Endothelial cell of umbilical vein (primary cell): Measurements from ENCODE around the gene KCNG2. TPM values are rescaled to one million over a fixed set of nuclear protein-coding genes. Genes with fewer than 3 reads are reported as not detected.

Experiments used
- BruUV-seq: library from RNA; stranded (reverse); fragments of 400-500 nt; replicated peaks from 2 replicates; lab custom pipeline; 2021; lab: Mats Ljungman, UMichigan
- CTCF ChIA-PET: fragments of 300-600, 350-600 bp; sonication (Branson Sonifier 250); formaldehyde crosslinking; loops from one replicate; lab custom pipeline; 2021; ENCODE audit warnings: antibody characterized with exemption, inconsistent platforms; lab: Charles Lee
- POLR2A ChIA-PET: fragments of 300-600, 350-600 bp; sonication (Branson Sonifier 250); formaldehyde crosslinking; loops from one replicate; lab custom pipeline; 2021; ENCODE audit warnings: antibody characterized with exemption, inconsistent platforms; lab: Charles Lee
- DNase-seq: peaks from one replicate; pipeline ENCODE4 v3.0.0-alpha.2; 2011; ENCODE audit warnings: low read depth, low spot score
- FAIRE-seq: peaks from 2 replicates; lab custom pipeline; 2011; peaks lifted over from hg19 to GRCh38; lab: Jason Lieb, UNC
- H2AFZ ChIP-seq: 2 replicates; pipeline ENCODE4 v1.6.0; 2012; ENCODE audit warnings: low read depth, low read length, control low read depth, inconsistent platforms
- H3K27ac ChIP-seq: 2 replicates; pipeline ENCODE4 v1.5.1; 2011; ENCODE audit warnings: low read depth, mild to moderate bottlenecking, control low read depth, low read length, moderate library complexity; ENCODE audit not compliant: insufficient read depth
- H3K27me3 ChIP-seq, 2 experiments: 2 replicates each; pipeline versions ENCODE4 v1.6.0 to v1.6.1; 2011; ENCODE audit warnings: low read length in 2 of 2, mixed read lengths in 1 of 2; ENCODE audit not compliant: control insufficient read depth in 2 of 2, insufficient read depth in 2 of 2
- H3K36me3 ChIP-seq, 2 experiments: 2 replicates in 1 of 2; 3 replicates in 1 of 2; pipeline ENCODE4 v1.5.1; 2011; ENCODE audit warnings: low read length in 2 of 2, mild to moderate bottlenecking in 1 of 2, moderate library complexity in 1 of 2; ENCODE audit not compliant: control insufficient read depth in 2 of 2, insufficient read depth in 2 of 2; ENCODE audit errors: extremely low read depth in 1 of 2
- H3K4me1 ChIP-seq: 3 replicates; pipeline ENCODE4 v1.5.1; 2011; ENCODE audit warnings: mild to moderate bottlenecking, low read length; ENCODE audit not compliant: control insufficient read depth, insufficient read depth; ENCODE audit errors: extremely low read depth
- H3K4me2 ChIP-seq: 2 replicates; pipeline ENCODE4 v1.6.1; 2011; ENCODE audit warnings: low read length, control low read depth, mixed read lengths; ENCODE audit not compliant: insufficient read depth
- H3K4me3 ChIP-seq, 3 experiments: fragments of 200-600 bp in 1 of 3; sonication (generic), shearing (Covaris generic) in 1 of 3; replicated peaks in 1 of 3; 2 replicates each; pipeline ENCODE4 v1.5.1; 2011 to 2016; ENCODE audit warnings: control low read depth in 3 of 3, low read length in 3 of 3, mild to moderate bottlenecking in 2 of 3, inconsistent platforms in 1 of 3, low read depth in 1 of 3, moderate library complexity in 1 of 3; ENCODE audit not compliant: insufficient read depth in 1 of 3
- H3K79me2 ChIP-seq: 2 replicates; pipeline ENCODE4 v1.6.0; 2012; ENCODE audit warnings: low read length, inconsistent platforms; ENCODE audit not compliant: control insufficient read depth, insufficient read depth
- H3K9ac ChIP-seq: replicated peaks from 2 replicates; pipeline ENCODE3; 2011; ENCODE audit warnings: low read length, control low read depth; ENCODE audit not compliant: insufficient read depth; ENCODE audit errors: extremely low read depth
- H3K9me1 ChIP-seq: replicated peaks from 3 replicates; pipeline ENCODE4 v1.6.0; 2011; ENCODE audit warnings: mild to moderate bottlenecking, low read length; ENCODE audit not compliant: control insufficient read depth, insufficient read depth; ENCODE audit errors: extremely low read depth
- H3K9me3 ChIP-seq: replicated peaks from 2 replicates; pipeline ENCODE4 v1.5.1; 2012; ENCODE audit warnings: low read length, inconsistent platforms; ENCODE audit not compliant: control insufficient read depth, insufficient read depth
- H4K20me1 ChIP-seq: replicated peaks from 2 replicates; pipeline ENCODE3; 2011; ENCODE audit warnings: mild to moderate bottlenecking, low read length; ENCODE audit not compliant: control insufficient read depth, insufficient read depth; ENCODE audit errors: extremely low read depth
- CTCF ChIP-seq, 2 donors: IDR thresholded peaks; 1 replicate in 1 of 2; 2 replicates in 1 of 2; pipeline ENCODE4 v1.5.1; 2011; ENCODE audit warnings: low read length in 2 of 2, mild to moderate bottlenecking in 2 of 2, moderate library complexity in 2 of 2, control low read depth in 1 of 2, inconsistent platforms in 1 of 2, low read depth in 1 of 2; ENCODE audit not compliant: insufficient read depth in 1 of 2; ENCODE audit errors: extremely low read depth in 1 of 2
- EZH2 ChIP-seq: IDR thresholded peaks from 2 replicates; pipeline ENCODE4 v1.6.1; 2012; ENCODE audit warnings: borderline replicate concordance, low read depth, mild to moderate bottlenecking, moderate library complexity, low read length, inconsistent platforms; ENCODE audit not compliant: severe bottlenecking
- FOS ChIP-seq: IDR thresholded peaks from 2 replicates; pipeline ENCODE4 v1.6.1; 2011; ENCODE audit warnings: mild to moderate bottlenecking, low read length, moderate library complexity, borderline replicate concordance; ENCODE audit not compliant: insufficient read depth
- GATA2 ChIP-seq: IDR thresholded peaks from 2 replicates; pipeline ENCODE4 v1.7.0; 2011; ENCODE audit warnings: low read depth, mild to moderate bottlenecking, moderate library complexity, mixed read lengths, low read length; ENCODE audit not compliant: insufficient read length, insufficient read depth
- JUN ChIP-seq: IDR thresholded peaks from 2 replicates; pipeline ENCODE4 v1.6.1; 2011; ENCODE audit warnings: borderline replicate concordance, low read depth; ENCODE audit not compliant: insufficient read length, insufficient read depth
- MAX ChIP-seq: IDR thresholded peaks from 2 replicates; pipeline ENCODE4 v1.6.1; 2011; ENCODE audit not compliant: insufficient read depth, insufficient read length
- MYC ChIP-seq: IDR thresholded peaks from one replicate; pipeline ENCODE4 v1.6.1; 2011; ENCODE audit warnings: mild to moderate bottlenecking, low read depth, low read length
- POLR2A ChIP-seq: IDR thresholded peaks from 2 replicates; pipeline ENCODE4 v1.6.1; 2012; ENCODE audit warnings: low read depth, mild to moderate bottlenecking, control low read depth, low read length
- POLR2AphosphoS5 ChIP-seq: IDR thresholded peaks from 2 replicates; pipeline ENCODE4 v1.6.1; 2012; ENCODE audit warnings: low read depth, mild to moderate bottlenecking, control low read depth, low read length, moderate library complexity; ENCODE audit not compliant: insufficient read depth
- dilution Hi-C: fragments of 300-500 bp; cut with MboI; formaldehyde crosslinking; loops from one replicate; pipeline ENCODE4 v1.15.0; 2019; ENCODE audit warnings: low sequenced_read_pairs; ENCODE audit not compliant: extremely low pct_ligation_motif_present
- intact Hi-C: fragments of 100-400 bp; cut with micrococcal nuclease; formaldehyde crosslinking; loops from one replicate; pipeline ENCODE4 v1.10.0; 2022
- polyA plus RNA-seq, 4 experiments: library from polyadenylated mRNA; depleted of rRNA in 3 of 4; stranded (reverse) in 3 of 4; unstranded in 1 of 4; fragments of >200 nt; gene quantifications; 2 replicates each; pipeline versions ENCODE4 v1.2.1 to v1.2.3, GENCODE V29; 2011 to 2012; ENCODE audit warnings: missing spikeins in 1 of 4
- total RNA-seq: library from RNA; stranded (reverse); gene quantifications from 2 replicates; pipeline ENCODE4 v1.2.3, GENCODE V29; 2021

The KCNG2 gene
- total and polyA plus RNA-seq, 2 donors (not counting 3 experiments of a cell fraction or from before 2014, with no cell fraction given): not detected

- FAIRE-seq (no peak), DNase-seq (no peak)
- Histone ChIP-seq H3K79me2 (no peaks in the 10 kb centered on the region), H2AFZ (no peak overlapping the region), H3K4me1 (no peaks in the 10 kb centered on the region), H3K27ac (no peak overlapping the region), H3K4me3 (no peak overlapping the region), H3K36me3 (no peaks in the 10 kb centered on the region), H3K4me2 (no peak overlapping the region), H3K9me3 (no peaks in the 10 kb centered on the region), H4K20me1 (no peaks in the 10 kb centered on the region), H3K9me1 (no peaks in the 10 kb centered on the region), H3K9ac (no peak overlapping the region), H3K27me3 (no peaks in the 10 kb centered on the region)
- ChIA-PET POLR2A (no interaction called here), CTCF (no interaction called here)
- no peak for TF ChIP-seq POLR2A
- TF ChIP-seq FOS: no peak
- no peak for TF ChIP-seq MAX
- TF ChIP-seq GATA2: no peak
- TF ChIP-seq JUN: no peak
- TF ChIP-seq CTCF (IDR thresholded peaks at IDR 0.05; ENCODE audit: extremely low read depth in 1 of 2, insufficient read depth in 1 of 2, low read depth in 1 of 2, low read length in 2 of 2): no peak
- TF ChIP-seq EZH2: no peak
- TF ChIP-seq POLR2AphosphoS5: no peak
- TF ChIP-seq MYC: no peak
- intact Hi-C loops (no loop called here), dilution Hi-C loops (no loop called here)
- no TSS peak for BruUV-seq
Observed at GRCh38 chr18:79778291-79778791, 19.4 kb upstream of the KCNG2 start.
